Measurements from ENCODE around the gene MTHFD2L.

MTHFD2L gene

GRCh38 chr4:74157561-74158465 lies at the start of gene MTHFD2L (continued):
- TF ChIP-seq PATZ1 (tag by site-specific recombination; IDR thresholded peaks at IDR 0.05) (peak; percentile 57), SCRT2 (tag by site-specific recombination; IDR thresholded peaks at IDR 0.05) (no peak), ZNF350 (tag by site-specific recombination; IDR thresholded peaks at IDR 0.05) (no peak), MEIS1 (CRISPR knock-in tag; IDR thresholded peaks at IDR 0.05; ENCODE audit: borderline replicate concordance) (no peak), ZNF26 (tag by site-specific recombination; IDR thresholded peaks at IDR 0.05) (no peak), ZNF24 (tag by site-specific recombination; IDR thresholded peaks at IDR 0.05) (no peak; the same call in 1 of the 2 replicates), CTCF (tag by site-specific recombination; IDR thresholded peaks at IDR 0.05) (no peak), SETDB1 (IDR thresholded peaks at IDR 0.05; ENCODE audit: insufficient read length, low read length) (no peak), ZNF48 (tag by site-specific recombination; IDR thresholded peaks at IDR 0.05) (no peak), ZNF18 (tag by site-specific recombination; IDR thresholded peaks at IDR 0.05) (no peak), ZNF658 (tag by site-specific recombination; IDR thresholded peaks at IDR 0.05) (no peak), ZNF792 (tag by site-specific recombination; IDR thresholded peaks at IDR 0.05) (no peak), ZSCAN4 (tag by site-specific recombination; IDR thresholded peaks at IDR 0.05) (no peak), YY2 (tag by site-specific recombination; IDR thresholded peaks at IDR 0.05) (no peak), ZNF169 (tag by site-specific recombination; IDR thresholded peaks at IDR 0.05) (no peak), ZSCAN5A (tag by site-specific recombination; IDR thresholded peaks at IDR 0.05) (no peak), MZF1 (tag by site-specific recombination; IDR thresholded peaks at IDR 0.05; ENCODE audit: borderline replicate concordance) (no peak), ZNF843 (tag by site-specific recombination; IDR thresholded peaks at IDR 0.05) (no peak), ZNF521 (tag by site-specific recombination; IDR thresholded peaks at IDR 0.05) (no peak), ZNF654 (tag by site-specific recombination; IDR thresholded peaks at IDR 0.05; ENCODE audit: low read depth) (no peak), PRDM4 (tag by site-specific recombination; IDR thresholded peaks at IDR 0.05) (0 out of 2 replicates have a peak, but pooled peaks have one; percentile 11), ZBTB49 (tag by site-specific recombination; IDR thresholded peaks at IDR 0.05; ENCODE audit: low read depth) (no peak), ZNF837 (tag by site-specific recombination; IDR thresholded peaks at IDR 0.05) (no peak), ZNF366 (tag by site-specific recombination; conservative IDR thresholded peaks at IDR 0.05) (peak; percentile 34; the same call in 1 of the 2 replicates)
